ENCODE results near the gene GDF9.

Gene GDF9, protein sequence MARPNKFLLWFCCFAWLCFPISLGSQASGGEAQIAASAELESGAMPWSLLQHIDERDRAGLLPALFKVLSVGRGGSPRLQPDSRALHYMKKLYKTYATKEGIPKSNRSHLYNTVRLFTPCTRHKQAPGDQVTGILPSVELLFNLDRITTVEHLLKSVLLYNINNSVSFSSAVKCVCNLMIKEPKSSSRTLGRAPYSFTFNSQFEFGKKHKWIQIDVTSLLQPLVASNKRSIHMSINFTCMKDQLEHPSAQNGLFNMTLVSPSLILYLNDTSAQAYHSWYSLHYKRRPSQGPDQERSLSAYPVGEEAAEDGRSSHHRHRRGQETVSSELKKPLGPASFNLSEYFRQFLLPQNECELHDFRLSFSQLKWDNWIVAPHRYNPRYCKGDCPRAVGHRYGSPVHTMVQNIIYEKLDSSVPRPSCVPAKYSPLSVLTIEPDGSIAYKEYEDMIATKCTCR

DNA sequence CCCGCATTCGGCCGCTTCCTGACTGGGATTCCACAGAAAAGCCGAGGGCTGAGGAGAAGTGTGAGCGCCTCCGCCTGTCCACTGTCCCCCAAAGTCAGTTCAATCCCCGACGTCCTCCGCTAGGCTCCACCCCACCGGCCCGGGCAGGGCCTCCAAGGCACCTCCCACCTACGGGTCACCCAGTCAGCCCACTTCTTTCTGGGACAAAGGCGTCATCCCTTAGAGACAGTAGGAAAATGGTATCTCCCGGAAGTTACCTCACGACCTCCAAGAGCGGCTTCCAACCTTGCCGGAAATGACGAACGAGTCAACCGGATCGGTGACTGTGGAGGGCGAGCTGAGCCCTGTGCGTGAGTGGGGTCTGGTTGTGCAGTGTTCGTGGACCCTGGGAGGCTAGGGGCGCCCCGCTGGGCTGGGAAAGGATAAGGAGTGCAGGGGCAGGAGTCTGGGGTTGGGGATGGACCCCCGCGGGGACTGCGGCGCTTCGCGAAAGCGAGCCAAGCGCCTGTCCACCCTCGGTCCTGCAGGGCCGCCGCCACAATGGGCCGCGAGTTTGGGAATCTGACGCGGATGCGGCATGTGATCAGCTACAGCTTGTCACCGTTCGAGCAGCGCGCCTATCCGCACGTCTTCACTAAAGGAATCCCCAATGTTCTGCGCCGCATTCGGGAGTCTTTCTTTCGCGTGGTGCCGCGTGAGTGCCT lies at the start of gene GDF9, which contains the start of gene UQCRQ:
TSS of gene GDF9 (minus strand) at position 128 of the 704 bp plus-strand sequence. CDS start 1,936 bp downstream, outside the sequence.
TSS of gene UQCRQ (plus strand) at position 301 of the 704 bp plus-strand sequence. CDS start at position 541, 240 bp downstream.
- peak; percentile 88 for DNase-seq (ENCODE audit: low read depth)

DNA sequence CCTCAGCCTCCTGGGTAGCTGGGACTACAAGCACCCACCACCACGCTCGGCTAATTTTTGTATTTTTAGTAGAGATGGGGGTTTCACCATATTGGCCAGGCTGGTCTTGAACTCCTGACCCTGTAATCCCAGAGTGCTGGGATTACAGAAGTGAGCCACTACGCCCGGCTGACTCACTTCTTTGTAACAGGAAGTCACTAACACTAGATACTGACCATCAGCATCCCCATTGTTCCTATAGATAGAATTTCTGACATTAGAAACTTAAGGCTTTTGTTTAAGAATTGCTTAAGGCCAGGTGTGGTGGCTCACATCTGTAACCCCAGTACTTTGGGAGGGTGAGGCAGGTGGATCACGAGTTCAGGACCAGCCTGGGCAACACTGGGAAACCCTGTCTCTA lies 49.4 kb upstream of the GDF9 start:
- DNase-seq (ENCODE audit: low read depth), result no peak

DNA sequence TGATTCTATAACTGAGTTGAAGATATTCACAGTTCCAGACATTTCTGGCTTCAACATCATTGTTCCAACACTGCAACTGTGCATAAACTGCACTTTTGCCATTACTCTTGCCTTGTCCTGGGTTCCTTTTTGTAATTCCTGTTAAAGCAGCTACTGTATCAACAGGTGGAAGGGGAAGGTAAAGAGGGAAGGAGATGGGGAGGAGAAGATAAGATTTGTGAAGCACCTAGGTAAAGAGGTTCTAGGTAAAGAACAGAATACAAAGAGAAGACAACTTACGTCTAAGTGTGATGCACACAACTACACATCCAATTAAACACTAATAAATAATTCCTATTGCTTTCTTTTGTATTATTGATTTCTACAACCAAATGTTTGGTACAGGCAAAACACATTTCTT lies 43.4 kb upstream of the GDF9 start:
- no peak for DNase-seq (ENCODE audit: low read depth)

DNA sequence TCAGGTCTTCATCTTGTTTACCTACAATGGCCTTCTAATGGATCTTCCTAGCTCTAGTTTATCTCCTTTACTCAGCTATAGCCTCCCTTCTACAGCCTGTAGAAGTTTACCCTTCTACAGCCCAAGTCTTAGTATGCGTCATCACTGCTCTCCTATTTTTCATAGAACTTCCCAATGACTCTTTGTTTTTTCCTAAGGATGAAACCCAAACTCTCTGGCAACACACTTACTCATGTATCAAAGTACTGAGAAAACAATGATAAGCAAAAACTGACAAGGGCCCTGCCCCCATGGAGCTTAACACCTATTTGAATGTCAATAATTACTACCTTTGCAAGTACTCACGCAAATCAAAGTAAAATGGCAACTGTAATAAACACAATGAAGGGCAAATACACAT lies 40.9 kb upstream of the GDF9 start:
- DNase-seq (ENCODE audit: low read depth), result no peak

DNA sequence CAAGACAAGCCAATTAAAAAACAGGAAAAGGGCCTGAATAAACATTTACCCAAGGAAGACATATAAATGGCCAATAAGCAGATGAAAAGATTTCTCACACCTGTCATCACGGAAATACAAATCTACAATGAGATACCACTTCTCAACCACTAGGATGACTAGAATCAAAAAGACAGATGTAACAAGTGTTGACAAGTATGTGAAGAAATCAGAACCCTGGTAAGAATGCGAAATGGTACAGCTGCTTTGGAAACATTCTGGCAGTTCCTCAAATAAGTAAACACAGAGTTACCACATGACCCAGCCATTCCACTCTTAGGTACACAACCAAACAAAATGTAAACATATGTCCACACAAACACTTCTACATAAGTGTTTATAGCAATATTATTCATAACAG lies 39.7 kb upstream of the GDF9 start:
- DNase-seq (ENCODE audit: low read depth), result no peak

DNA sequence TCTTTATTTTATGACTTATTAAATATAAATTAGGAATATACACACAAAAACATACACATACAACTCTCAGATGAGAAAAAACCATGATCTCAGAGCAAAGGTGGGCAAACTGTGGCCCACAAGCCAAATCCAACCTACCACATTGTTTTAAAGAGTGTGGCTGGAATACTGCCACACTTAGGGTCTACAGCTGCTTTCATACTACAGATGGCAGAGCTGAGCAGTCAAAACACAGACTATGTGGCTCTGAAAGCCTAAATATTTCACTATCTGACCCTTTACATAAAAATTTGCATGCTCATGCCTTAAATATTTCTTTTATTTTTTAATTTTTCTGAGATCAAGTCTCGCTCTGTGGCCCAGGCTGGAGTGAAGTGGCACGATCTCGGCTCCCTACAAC lies 35.5 kb upstream of the GDF9 start:
- DNase-seq (ENCODE audit: low read depth), result no peak

DNA sequence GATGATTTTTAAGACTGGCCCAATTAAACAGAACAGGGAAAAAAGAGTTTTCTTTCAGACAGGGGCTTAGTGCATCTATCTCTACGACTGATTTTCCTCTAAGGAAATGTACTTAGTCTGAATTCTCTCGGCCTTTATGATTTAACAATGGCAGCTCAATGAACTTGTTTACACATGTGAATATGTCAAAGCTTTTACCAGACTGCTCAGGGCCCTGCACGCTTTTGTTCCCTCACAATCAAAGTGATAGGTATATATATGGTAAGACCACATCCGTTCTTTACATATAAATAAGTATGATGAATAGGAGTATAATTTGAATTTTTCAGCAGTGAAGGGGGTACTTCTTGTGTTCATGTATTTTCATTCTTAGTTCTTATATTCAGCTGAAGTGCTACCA lies 34.8 kb upstream of the GDF9 start:
- DNase-seq (ENCODE audit: low read depth), result no peak

DNA sequence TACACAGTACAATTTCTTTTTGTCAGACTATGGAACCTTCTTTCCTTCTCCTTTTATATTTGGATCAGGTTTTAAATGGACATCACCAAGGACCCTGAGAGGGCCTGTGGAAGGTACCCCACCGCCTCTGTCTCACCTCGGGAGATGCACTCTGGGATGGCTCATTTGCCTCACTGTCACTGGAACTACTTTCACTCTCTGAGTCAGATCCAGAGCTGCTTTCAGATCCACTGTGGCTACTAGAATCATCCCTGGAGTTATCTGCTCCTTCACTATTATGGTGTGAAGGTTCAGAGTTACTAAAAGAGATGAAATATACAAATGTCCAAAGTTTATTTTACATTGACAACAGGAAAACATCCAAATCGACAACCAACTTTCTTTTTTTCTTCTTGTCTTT lies 31.8 kb upstream of the GDF9 start:
- no peak for DNase-seq (ENCODE audit: low read depth)

DNA sequence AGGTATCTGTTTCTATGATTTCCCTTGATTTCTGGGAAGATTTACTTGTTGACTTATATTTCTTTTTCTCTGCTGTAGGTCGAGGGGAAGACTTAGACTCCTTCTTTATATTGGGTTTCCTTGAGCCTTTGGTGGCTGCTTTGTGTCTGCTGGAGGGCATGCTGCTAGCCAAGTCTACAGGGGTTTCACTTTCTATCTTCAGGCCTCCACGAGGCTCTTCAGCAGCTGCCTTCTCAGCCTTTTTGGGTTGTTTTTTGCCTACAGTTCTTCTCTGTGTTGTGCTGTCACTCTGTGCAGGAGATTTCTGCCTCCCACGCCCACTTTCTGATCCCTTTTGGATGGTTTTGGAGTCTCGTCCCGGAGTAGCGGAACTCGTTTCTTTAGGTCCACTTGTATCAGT lies 30.4 kb upstream of the GDF9 start:
- no peak for DNase-seq (ENCODE audit: low read depth)

DNA sequence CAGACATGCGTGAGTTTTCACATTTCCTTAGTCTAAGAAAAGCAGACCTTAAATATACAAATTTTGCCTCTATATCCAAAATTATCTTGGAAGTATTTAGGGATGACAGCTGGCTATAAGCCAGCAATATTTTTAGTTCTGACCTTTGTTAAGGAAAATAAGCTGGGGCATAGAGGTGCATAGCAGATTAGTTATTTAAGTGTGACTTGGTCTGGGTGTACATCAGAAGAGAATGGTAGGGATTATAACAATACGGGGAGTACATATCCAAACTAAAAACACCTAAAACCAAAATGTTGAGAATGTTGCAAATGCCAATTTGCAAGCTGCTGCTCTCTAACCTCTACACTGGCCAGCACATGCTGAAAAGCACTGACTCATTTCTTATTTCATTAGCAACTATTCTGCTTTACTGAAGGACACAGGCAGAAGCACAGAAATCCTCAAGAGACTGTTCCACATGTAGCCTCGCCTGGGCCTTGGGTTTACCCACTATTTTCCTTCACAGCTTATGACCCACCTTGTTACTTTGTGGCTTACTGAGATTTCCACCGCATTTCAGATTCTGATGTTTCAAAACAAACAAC lies 29.5 kb upstream of the GDF9 start:
- no peak for DNase-seq (ENCODE audit: low read depth)

DNA sequence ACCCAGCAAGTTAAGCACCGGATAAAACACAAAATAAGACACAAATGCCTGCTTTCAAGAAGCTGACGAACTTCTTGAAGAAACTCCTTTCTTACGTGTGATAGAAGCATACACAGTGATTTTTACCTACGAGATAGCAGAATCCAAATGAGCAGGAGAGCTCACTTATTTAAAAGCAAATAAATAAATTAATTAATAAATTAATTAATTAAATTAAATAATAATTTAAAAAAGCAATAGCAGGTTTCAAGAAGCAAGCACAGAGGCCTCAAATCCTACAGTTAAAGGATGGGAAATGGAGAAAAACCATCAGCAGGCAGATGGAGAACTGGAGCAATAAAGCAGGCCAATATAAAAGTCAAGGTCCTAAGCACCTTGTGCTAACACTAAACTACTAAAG lies 24.5 kb upstream of the GDF9 start:
- DNase-seq (ENCODE audit: low read depth), result no peak

DNA sequence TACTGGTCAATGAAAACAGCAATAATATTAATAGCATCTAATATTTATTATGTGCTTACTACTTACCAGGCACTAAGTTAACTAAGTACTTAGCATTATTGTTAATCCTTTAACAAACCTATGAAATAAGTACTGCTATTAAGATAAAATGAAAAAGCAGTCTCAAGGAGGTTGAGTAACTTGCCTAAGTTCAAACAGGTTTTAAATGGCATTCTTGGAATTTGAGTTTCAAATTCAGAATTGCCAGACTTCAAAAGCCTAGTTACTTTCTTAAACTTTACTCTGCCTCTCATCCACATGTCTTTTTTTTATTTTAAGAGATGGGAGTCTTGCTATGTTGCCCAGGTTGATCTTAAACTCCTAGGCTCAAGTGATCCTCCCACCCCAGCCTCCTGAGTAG lies 23.2 kb upstream of the GDF9 start:
- no peak for DNase-seq (ENCODE audit: low read depth)

DNA sequence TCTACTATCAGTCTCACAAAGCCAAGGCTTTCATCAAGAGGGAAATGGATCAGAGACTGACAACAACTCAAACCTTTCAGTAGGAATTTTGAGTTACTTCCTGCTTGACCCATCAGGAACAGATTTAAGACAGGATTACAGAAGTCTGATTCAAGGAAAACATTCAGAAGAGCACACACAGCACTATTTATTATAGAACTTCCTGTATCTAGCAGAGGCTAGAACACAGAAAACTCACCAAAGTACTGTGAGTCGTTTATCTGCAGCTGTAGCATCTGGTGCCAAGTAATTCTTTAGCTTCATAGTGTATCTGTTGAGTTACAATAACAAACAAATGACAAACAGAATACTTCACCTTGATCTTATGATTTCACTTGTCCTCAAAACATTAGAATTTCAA lies 21.0 kb upstream of the GDF9 start:
- no peak for DNase-seq (ENCODE audit: low read depth)

DNA sequence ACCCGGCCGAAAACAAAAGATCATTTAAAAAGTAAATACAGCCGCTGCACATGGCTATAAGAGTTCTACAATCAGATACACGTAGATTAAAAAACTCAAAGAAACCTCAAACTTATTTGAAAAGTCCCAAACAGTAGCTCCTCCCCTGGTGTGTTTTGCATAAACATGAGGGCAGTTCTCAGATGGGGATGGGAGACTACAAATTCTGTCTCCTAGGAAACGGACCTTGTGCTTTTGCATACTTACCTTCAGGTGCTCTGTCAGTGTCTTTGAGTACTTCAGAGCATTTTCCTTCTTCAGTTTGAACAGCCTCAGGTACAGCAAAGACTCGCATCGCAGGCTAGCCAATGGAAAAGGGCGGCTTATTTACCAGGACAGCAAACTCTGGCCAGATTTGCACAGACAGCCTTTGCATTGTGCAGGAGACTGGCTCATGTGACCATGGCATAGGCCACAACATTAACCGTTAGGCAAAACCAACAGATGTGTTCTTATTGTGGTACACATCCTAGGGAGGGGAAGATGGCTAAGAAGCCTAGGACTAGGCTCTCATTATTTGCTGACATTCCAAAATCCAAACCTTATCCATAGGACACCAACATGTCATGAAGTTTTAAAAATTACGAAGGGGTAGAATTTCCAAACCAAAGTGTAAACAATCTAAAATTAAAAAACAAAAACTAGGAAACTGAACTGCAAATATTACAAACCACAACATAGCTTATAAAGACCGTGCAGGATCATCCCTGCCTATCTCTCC lies 20.0 kb upstream of the GDF9 start:
- DNase-seq (ENCODE audit: low read depth), result no peak

DNA sequence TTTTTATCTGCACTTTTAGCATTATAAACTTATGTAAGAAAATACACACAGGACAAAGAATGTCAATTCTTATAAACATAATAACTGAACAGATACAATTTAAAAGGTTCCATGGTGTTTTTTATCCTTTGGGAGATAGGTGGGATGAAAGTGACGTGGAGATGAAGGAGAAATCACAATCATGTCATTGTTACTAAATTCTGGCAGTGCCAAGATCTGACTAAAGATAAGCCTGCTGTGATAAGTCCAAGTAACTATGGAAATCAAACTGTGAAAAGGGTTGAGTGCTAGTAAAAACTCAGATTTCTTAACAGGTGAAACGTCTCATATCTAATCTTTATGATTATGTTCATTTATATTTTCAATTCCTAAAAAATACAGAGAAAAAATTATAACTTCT lies 18.3 kb upstream of the GDF9 start:
- DNase-seq (ENCODE audit: low read depth), result no peak

DNA sequence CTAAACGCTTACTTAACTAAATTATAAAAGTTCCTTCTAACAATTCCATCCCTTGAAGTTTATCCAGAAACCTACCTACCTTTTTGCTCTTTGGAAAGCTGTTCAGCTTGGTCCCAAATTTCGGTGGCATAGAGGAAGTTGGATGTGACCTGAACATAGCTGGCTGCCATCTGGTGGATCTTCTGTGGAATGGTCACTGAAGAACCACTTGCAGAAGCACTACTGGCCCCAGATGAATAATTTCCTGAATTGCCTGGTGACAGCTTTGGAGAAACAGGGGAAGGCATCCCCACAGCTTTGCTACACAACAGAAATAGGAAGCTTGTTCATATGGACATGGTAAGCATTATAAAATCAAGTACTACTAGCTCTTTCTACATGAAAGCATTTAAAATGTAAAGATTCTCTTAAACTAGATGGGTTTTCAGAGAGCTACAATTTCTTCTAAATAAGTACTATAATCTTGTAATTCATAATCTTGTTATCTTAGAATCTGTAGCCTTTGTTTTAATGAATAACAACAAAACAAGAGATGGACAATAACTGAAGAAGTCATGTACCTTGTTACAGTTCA lies 17.1 kb upstream of the GDF9 start:
- no peak for DNase-seq (ENCODE audit: low read depth)

DNA sequence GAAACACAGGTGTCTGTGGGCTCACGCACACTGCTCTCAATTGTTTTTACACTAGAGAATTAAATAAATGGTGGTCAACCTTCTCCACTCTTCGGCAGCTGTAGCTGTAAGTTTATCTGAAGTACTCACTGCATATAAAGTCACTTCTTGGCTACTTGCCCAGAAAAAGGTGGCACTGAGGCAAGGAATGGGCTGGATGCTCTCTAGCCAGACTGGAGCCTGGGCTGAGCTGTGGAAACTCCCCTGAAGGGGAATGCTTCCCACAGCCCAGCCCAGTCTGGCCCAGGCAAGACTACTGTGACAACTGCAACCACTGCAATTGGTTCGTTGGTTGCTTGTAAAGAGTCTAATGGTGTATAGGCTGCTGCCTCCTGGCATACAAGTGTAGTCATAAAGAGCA lies 11.7 kb upstream of the GDF9 start:
- no peak for DNase-seq (ENCODE audit: low read depth)

DNA sequence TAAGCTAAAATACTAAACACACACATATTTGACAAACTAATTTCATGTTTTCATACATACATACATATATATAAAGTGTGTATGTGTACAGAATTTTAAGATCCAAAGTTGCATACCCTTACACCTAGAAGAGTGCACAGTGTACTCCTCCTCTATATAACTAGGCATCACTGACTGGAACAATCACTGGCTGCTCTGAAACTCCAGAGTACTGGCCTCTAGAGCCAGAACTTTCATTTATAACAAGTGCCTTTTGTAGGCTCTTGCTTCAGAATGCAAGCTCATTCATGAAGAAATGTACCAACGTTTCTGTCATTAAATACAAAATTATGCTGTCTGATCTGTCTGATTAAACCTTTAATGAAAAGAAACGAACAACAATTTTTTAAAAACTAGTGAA lies 11.2 kb upstream of the GDF9 start:
- DNase-seq (ENCODE audit: low read depth), result no peak

DNA sequence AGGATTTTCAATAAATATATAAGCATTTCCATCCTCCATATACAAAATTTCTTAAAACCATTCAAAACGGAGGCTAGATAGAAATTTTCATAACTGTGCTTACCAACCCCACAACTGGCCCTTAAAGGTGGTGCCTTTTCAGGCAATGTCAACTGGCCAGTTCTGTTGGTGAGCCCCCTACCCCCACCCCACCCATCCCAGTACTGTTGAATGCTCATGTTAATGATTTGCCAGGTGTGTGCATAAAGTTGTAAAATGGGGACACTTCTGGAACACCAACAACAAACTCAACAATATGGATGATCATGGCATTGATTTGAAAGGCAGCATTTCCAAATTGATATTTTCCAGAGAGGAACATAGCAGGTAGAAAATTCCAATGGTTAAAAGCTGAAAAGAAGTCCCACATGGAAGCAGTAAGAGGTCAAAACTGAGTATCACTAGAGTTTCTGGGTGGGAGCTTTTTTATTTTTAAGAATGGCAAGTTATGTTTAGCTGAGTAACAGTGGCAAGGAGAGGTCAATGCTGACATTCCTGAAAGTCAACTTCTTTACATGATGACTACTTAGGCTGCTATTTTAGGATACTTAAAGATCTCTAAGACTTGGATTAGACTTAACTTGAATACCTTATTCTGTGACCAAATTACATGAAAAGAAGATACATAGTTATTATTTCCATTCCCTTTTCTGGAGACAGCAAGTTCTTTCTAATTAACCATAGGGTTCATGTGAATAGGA lies 9.9 kb upstream of the GDF9 start:
- no peak for DNase-seq (ENCODE audit: low read depth)

DNA sequence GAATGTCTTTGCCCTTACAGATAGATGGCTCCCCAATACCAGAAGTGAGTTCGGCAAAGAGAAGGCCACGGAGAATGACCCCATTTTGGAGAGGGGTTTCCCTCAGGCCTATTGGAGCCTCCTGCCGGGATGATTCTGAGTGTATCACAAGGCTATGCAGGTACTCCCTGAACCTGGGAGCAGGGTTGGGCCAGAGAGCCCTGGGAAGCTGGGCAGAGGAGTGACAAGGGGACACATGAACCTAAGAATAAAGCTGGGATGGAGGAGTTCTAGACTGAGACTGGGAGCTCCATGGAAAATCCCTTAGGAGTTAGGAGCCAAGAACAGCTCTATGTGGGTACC lies 7.6 kb upstream of the GDF9 start:
- no peak for DNase-seq (ENCODE audit: low read depth)

Measured in activated T-cell treated with anti-CD3 and anti-CD28 coated beads for 24 hours (primary cell).